HepG2 (cell line): ENCODE results near the gene KLK11. TPM values are rescaled to one million over a fixed set of nuclear protein-coding genes. Genes with fewer than 3 reads are reported as not detected.

Source experiments
- ESRRA ChIP-seq: sonication (generic); formaldehyde crosslinking; IDR thresholded peaks from 2 replicates; pipeline ENCODE4 v1.5.1; 2020; ENCODE audit warnings: mild to moderate bottlenecking, low read depth, missing genetic modification reagents
- ZFP41 ChIP-seq: sonication (generic); formaldehyde crosslinking; IDR thresholded peaks from 2 replicates; pipeline ENCODE4 v1.4.0; 2020; ENCODE audit warnings: mild to moderate bottlenecking, missing genetic modification reagents, borderline replicate concordance
- polyA plus RNA-seq, 8 experiments: library from polyadenylated mRNA; depleted of rRNA in 3 of 8; stranded (reverse) in 7 of 8; unstranded in 1 of 8; fragments of >200 nt; fragmentation: Illumina TruSeq in 4 of 8; extraction: Trizol in 4 of 8; gene quantifications; 2 replicates each; pipeline versions ENCODE4 v1.2.1 to v1.2.3, GENCODE V29; 2011 to 2016; ENCODE audit warnings: low read depth in 4 of 8, missing spikeins in 1 of 8, mixed read lengths in 1 of 8; ENCODE audit not compliant: insufficient read depth in 1 of 8
- total RNA-seq, 5 experiments: library from RNA; depleted of rRNA; stranded (reverse); fragments of >200 nt; fragmentation: Illumina TruSeq; extraction: Trizol; gene quantifications; 2 replicates each; pipeline ENCODE4 v1.2.3, GENCODE V29; 2016; ENCODE audit warnings: low read depth in 1 of 5
- TF ChIP-seq, protein P1 (sequence below): sonication (generic); formaldehyde crosslinking; IDR thresholded peaks from 2 replicates; pipeline ENCODE4 v1.8.0; 2022; ENCODE audit warnings: missing genetic modification reagents, mild to moderate bottlenecking, moderate library complexity, borderline replicate concordance
- TF ChIP-seq, protein P2 (sequence below): sonication (generic); formaldehyde crosslinking; IDR thresholded peaks from 2 replicates; pipeline ENCODE4 v1.4.0; 2020; ENCODE audit warnings: missing genetic modification reagents

Gene KLK11
- total and polyA plus RNA-seq, 2 of the 13 experiments (the other 11 are each of a cell fraction or from before 2014, with no cell fraction given): not detected

GRCh38 chr19:51031880-51032225 is 5.4 kb upstream of the KLK11 start (continued):
- TF ChIP-seq, protein P1, sequence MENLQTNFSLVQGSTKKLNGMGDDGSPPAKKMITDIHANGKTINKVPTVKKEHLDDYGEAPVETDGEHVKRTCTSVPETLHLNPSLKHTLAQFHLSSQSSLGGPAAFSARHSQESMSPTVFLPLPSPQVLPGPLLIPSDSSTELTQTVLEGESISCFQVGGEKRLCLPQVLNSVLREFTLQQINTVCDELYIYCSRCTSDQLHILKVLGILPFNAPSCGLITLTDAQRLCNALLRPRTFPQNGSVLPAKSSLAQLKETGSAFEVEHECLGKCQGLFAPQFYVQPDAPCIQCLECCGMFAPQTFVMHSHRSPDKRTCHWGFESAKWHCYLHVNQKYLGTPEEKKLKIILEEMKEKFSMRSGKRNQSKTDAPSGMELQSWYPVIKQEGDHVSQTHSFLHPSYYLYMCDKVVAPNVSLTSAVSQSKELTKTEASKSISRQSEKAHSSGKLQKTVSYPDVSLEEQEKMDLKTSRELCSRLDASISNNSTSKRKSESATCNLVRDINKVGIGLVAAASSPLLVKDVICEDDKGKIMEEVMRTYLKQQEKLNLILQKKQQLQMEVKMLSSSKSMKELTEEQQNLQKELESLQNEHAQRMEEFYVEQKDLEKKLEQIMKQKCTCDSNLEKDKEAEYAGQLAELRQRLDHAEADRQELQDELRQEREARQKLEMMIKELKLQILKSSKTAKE: no peak
- no peak for TF ChIP-seq ESRRA (CRISPR knock-in tag)
- TF ChIP-seq ZFP41 (CRISPR knock-in tag): no peak
- TF ChIP-seq, protein P2, sequence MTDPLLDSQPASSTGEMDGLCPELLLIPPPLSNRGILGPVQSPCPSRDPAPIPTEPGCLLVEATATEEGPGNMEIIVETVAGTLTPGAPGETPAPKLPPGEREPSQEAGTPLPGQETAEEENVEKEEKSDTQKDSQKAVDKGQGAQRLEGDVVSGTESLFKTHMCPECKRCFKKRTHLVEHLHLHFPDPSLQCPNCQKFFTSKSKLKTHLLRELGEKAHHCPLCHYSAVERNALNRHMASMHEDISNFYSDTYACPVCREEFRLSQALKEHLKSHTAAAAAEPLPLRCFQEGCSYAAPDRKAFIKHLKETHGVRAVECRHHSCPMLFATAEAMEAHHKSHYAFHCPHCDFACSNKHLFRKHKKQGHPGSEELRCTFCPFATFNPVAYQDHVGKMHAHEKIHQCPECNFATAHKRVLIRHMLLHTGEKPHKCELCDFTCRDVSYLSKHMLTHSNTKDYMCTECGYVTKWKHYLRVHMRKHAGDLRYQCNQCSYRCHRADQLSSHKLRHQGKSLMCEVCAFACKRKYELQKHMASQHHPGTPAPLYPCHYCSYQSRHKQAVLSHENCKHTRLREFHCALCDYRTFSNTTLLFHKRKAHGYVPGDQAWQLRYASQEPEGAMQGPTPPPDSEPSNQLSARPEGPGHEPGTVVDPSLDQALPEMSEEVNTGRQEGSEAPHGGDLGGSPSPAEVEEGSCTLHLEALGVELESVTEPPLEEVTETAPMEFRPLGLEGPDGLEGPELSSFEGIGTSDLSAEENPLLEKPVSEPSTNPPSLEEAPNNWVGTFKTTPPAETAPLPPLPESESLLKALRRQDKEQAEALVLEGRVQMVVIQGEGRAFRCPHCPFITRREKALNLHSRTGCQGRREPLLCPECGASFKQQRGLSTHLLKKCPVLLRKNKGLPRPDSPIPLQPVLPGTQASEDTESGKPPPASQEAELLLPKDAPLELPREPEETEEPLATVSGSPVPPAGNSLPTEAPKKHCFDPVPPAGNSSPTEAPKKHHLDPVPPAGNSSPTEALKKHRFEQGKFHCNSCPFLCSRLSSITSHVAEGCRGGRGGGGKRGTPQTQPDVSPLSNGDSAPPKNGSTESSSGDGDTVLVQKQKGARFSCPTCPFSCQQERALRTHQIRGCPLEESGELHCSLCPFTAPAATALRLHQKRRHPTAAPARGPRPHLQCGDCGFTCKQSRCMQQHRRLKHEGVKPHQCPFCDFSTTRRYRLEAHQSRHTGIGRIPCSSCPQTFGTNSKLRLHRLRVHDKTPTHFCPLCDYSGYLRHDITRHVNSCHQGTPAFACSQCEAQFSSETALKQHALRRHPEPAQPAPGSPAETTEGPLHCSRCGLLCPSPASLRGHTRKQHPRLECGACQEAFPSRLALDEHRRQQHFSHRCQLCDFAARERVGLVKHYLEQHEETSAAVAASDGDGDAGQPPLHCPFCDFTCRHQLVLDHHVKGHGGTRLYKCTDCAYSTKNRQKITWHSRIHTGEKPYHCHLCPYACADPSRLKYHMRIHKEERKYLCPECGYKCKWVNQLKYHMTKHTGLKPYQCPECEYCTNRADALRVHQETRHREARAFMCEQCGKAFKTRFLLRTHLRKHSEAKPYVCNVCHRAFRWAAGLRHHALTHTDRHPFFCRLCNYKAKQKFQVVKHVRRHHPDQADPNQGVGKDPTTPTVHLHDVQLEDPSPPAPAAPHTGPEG (CRISPR knock-in tag): no peak
